NB4 (cell line): ENCODE measurements around the gene ALCAM.

Source experiments
- CTCF ChIP-seq: IDR thresholded peaks from one replicate; pipeline ENCODE4 v1.5.1; 2012; ENCODE audit warnings: low read depth, low read length
- MYC ChIP-seq: IDR thresholded peaks from 2 replicates; pipeline ENCODE4 v1.6.1; 2011; ENCODE audit warnings: low read depth, low read length
- POLR2A ChIP-seq: IDR thresholded peaks from 2 replicates; pipeline ENCODE4 v1.6.1; 2011; ENCODE audit warnings: mild to moderate bottlenecking; ENCODE audit not compliant: insufficient read length; ENCODE audit errors: extremely low read depth
- TF ChIP-seq, protein P1 (sequence below): IDR thresholded peaks from 2 replicates; pipeline ENCODE4 v1.6.1; 2011; ENCODE audit warnings: low read depth, low read length

- TF ChIP-seq CTCF (no peak), POLR2A (no peak), MYC (no peak)
- TF ChIP-seq, protein P1, sequence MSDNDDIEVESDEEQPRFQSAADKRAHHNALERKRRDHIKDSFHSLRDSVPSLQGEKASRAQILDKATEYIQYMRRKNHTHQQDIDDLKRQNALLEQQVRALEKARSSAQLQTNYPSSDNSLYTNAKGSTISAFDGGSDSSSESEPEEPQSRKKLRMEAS: no peak
These were observed 33.7 kb upstream of the ALCAM start for GRCh38 chr3:105332961-105333360.
